Liver (tissue), 9 donors: ENCODE data around the gene TOLLIP. TPM values are rescaled to one million over a fixed set of nuclear protein-coding genes. Genes with fewer than 3 reads are reported as not detected.
A peak's percentile ranks its signal among the peaks of the same experiment; 100 is the strongest.

Source experiments
- DNase-seq: peaks from one replicate; pipeline ENCODE4 v3.0.0-alpha.2; 2017; ENCODE audit warnings: low spot score
- H3K27ac ChIP-seq, 2 donors: one replicate each; pipeline ENCODE4 v1.7.0; 2013; ENCODE audit warnings: inconsistent platforms in 2 of 2, low read length in 2 of 2, control low read depth in 1 of 2, low read depth in 1 of 2, mild to moderate bottlenecking in 1 of 2
- H3K27me3 ChIP-seq, 4 donors: one replicate each; pipeline versions ENCODE4 v1.6.1 to v1.7.0; 2013; ENCODE audit warnings: low read length in 3 of 4, inconsistent platforms in 1 of 4, mild to moderate bottlenecking in 1 of 4, moderate library complexity in 1 of 4; ENCODE audit not compliant: control insufficient read depth in 4 of 4, insufficient read depth in 4 of 4
- H3K36me3 ChIP-seq, 4 donors: one replicate each; pipeline versions ENCODE4 v1.6.1 to v1.7.0; 2013; ENCODE audit warnings: low read length in 3 of 4, mild to moderate bottlenecking in 3 of 4, low read depth in 1 of 4, moderate library complexity in 1 of 4; ENCODE audit not compliant: control insufficient read depth in 4 of 4, insufficient read depth in 3 of 4
- H3K4me1 ChIP-seq, 4 donors: one replicate each; pipeline versions ENCODE4 v1.6.1 to v1.7.0; 2013; ENCODE audit warnings: low read length in 3 of 4, mild to moderate bottlenecking in 3 of 4, moderate library complexity in 1 of 4; ENCODE audit not compliant: control insufficient read depth in 4 of 4, insufficient read depth in 4 of 4
- H3K4me3 ChIP-seq, 3 donors: one replicate each; pipeline versions ENCODE4 v1.6.1 to v1.7.0; 2013; ENCODE audit warnings: low read length in 3 of 3, control low read depth in 1 of 3, low read depth in 1 of 3, mild to moderate bottlenecking in 1 of 3
- H3K9ac ChIP-seq, 2 donors: one replicate each; pipeline ENCODE4 v1.7.0; 2013; ENCODE audit warnings: low read length in 2 of 2, mild to moderate bottlenecking in 2 of 2, moderate library complexity in 2 of 2, control low read depth in 1 of 2, low read depth in 1 of 2
- H3K9me3 ChIP-seq, 4 donors: one replicate each; pipeline versions ENCODE4 v1.6.1 to v1.7.0; 2013; ENCODE audit warnings: low read length in 3 of 4; ENCODE audit not compliant: control insufficient read depth in 4 of 4
- EGR1 ChIP-seq, 2 donors: IDR thresholded peaks; 2 replicates each; pipeline ENCODE4 v1.6.1; 2016 to 2018; ENCODE audit warnings: antibody characterized with exemption in 2 of 2, low read depth in 2 of 2
- FOXA1 ChIP-seq: IDR thresholded peaks from 2 replicates; pipeline ENCODE4 v1.6.1; 2016; ENCODE audit warnings: antibody characterized with exemption
- GABPA ChIP-seq, 2 donors: IDR thresholded peaks in 1 of 2; conservative IDR thresholded peaks in 1 of 2; 2 replicates each; pipeline ENCODE4 v1.6.1; 2016; ENCODE audit warnings: antibody characterized with exemption in 2 of 2, mild to moderate bottlenecking in 1 of 2, moderate library complexity in 1 of 2
- HNF4A ChIP-seq, 2 donors: conservative IDR thresholded peaks; 2 replicates each; pipeline ENCODE4 v1.6.1; 2016; ENCODE audit warnings: antibody characterized with exemption in 2 of 2, mild to moderate bottlenecking in 2 of 2
- HNF4G ChIP-seq: IDR thresholded peaks from 2 replicates; pipeline ENCODE4 v1.6.1; 2016; ENCODE audit warnings: antibody characterized with exemption
- JUND ChIP-seq, 2 donors: IDR thresholded peaks; 2 replicates each; pipeline ENCODE4 v1.6.1; 2016; ENCODE audit warnings: antibody characterized with exemption in 2 of 2
- NR2F2 ChIP-seq: IDR thresholded peaks from 2 replicates; pipeline ENCODE4 v1.6.1; 2016; ENCODE audit warnings: antibody characterized with exemption
- RAD21 ChIP-seq, 2 donors: IDR thresholded peaks; 2 replicates each; pipeline ENCODE4 v1.6.1; 2016; ENCODE audit warnings: antibody characterized with exemption in 2 of 2, mild to moderate bottlenecking in 2 of 2
- SP1 ChIP-seq: IDR thresholded peaks from 2 replicates; pipeline ENCODE4 v1.6.1; 2018; ENCODE audit warnings: antibody characterized with exemption, mild to moderate bottlenecking
- TAF1 ChIP-seq: conservative IDR thresholded peaks from 2 replicates; pipeline ENCODE4 v1.6.1; 2016; ENCODE audit warnings: antibody characterized with exemption, mild to moderate bottlenecking
- YY1 ChIP-seq: IDR thresholded peaks from 2 replicates; pipeline ENCODE4 v1.6.1; 2016; ENCODE audit warnings: antibody characterized with exemption, mild to moderate bottlenecking
- WGBS: extraction: QIAGEN DNeasy Blood & Tissue Kit; methylation state at CpG from one replicate; pipeline ENCODE4 v1.1.7; 2013; 5-methylcytosine and 5-hydroxymethylcytosine counted together
- polyA plus RNA-seq, 2 donors: library from polyadenylated mRNA; stranded (reverse) in 1 of 2; unstranded in 1 of 2; fragments of 200-250 nt in 1 of 2; fragments of >200 nt in 1 of 2; fragmentation: Nextera tagmentation in 1 of 2; extraction: Ambion mirVana in 1 of 2; gene quantifications; one replicate each; pipeline versions ENCODE4 v1.2.1 to v1.2.3, GENCODE V29; 2013 to 2015
- total RNA-seq, 2 donors: library from RNA; depleted of rRNA; stranded (reverse); fragments of >200 nt; gene quantifications; one replicate each; pipeline ENCODE4 v1.2.3, GENCODE V29; 2014
- TF ChIP-seq, protein P1 (sequence below): IDR thresholded peaks from 2 replicates; pipeline ENCODE4 v1.6.1; 2016; ENCODE audit warnings: antibody characterized with exemption, mild to moderate bottlenecking
- TF ChIP-seq, protein P2 (sequence below): IDR thresholded peaks from 2 replicates; pipeline ENCODE4 v1.6.1; 2016; ENCODE audit warnings: antibody characterized with exemption
- TF ChIP-seq, protein P3 (sequence below): IDR thresholded peaks from 2 replicates; pipeline ENCODE4 v1.6.1; 2016; ENCODE audit warnings: antibody characterized with exemption
- TF ChIP-seq, protein P4 (sequence below): fragments of 150-350 bp; IDR thresholded peaks from 2 replicates; pipeline ENCODE4 v1.5.1; 2017; ENCODE audit warnings: improper control_type of control experiment, low read depth, low read length; ENCODE audit not compliant: missing input control
- donor health status: healthy.
- donor health status: healthy.
- donor health status: healthy.
- donor health status: healthy.
- donor health status: healthy.

Gene TOLLIP
- total and polyA plus RNA-seq, 4 donors, result 27.5 to 102 (median 72.9) TPM

DNA sequence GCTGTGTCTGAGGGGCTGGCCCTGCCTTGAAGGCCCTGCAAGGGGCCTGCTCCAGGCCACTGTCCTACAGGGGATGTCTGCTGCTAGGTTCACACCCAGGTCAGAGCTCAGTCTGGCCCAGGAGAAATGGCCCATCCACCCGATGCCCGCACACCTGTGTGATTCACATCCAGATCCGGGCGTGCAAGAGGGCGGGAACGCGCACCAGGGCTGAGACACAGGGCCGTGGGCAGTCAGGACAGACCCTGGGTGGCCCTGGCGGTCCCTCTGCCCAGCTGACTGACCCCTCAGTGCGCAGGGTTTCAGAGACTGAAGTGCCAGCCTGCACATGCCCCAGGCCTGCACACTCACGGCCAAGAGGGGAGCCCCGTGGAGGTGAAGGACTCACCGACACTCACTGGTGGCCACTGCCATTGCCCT, 7.4 kb downstream of the TOLLIP start:
- TF ChIP-seq, protein P1, sequence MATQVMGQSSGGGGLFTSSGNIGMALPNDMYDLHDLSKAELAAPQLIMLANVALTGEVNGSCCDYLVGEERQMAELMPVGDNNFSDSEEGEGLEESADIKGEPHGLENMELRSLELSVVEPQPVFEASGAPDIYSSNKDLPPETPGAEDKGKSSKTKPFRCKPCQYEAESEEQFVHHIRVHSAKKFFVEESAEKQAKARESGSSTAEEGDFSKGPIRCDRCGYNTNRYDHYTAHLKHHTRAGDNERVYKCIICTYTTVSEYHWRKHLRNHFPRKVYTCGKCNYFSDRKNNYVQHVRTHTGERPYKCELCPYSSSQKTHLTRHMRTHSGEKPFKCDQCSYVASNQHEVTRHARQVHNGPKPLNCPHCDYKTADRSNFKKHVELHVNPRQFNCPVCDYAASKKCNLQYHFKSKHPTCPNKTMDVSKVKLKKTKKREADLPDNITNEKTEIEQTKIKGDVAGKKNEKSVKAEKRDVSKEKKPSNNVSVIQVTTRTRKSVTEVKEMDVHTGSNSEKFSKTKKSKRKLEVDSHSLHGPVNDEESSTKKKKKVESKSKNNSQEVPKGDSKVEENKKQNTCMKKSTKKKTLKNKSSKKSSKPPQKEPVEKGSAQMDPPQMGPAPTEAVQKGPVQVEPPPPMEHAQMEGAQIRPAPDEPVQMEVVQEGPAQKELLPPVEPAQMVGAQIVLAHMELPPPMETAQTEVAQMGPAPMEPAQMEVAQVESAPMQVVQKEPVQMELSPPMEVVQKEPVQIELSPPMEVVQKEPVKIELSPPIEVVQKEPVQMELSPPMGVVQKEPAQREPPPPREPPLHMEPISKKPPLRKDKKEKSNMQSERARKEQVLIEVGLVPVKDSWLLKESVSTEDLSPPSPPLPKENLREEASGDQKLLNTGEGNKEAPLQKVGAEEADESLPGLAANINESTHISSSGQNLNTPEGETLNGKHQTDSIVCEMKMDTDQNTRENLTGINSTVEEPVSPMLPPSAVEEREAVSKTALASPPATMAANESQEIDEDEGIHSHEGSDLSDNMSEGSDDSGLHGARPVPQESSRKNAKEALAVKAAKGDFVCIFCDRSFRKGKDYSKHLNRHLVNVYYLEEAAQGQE, result no peak
- no peak for TF ChIP-seq NR2F2
- no peak for TF ChIP-seq TAF1
- no peak for TF ChIP-seq JUND (IDR thresholded peaks at IDR 0.05)
- TF ChIP-seq, protein P2, sequence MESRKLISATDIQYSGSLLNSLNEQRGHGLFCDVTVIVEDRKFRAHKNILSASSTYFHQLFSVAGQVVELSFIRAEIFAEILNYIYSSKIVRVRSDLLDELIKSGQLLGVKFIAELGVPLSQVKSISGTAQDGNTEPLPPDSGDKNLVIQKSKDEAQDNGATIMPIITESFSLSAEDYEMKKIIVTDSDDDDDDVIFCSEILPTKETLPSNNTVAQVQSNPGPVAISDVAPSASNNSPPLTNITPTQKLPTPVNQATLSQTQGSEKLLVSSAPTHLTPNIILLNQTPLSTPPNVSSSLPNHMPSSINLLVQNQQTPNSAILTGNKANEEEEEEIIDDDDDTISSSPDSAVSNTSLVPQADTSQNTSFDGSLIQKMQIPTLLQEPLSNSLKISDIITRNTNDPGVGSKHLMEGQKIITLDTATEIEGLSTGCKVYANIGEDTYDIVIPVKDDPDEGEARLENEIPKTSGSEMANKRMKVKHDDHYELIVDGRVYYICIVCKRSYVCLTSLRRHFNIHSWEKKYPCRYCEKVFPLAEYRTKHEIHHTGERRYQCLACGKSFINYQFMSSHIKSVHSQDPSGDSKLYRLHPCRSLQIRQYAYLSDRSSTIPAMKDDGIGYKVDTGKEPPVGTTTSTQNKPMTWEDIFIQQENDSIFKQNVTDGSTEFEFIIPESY, result no peak
- TF ChIP-seq, protein P3, sequence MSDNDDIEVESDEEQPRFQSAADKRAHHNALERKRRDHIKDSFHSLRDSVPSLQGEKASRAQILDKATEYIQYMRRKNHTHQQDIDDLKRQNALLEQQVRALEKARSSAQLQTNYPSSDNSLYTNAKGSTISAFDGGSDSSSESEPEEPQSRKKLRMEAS, result no peak
- no peak for TF ChIP-seq RAD21 (IDR thresholded peaks at IDR 0.05)
- TF ChIP-seq EGR1 (IDR thresholded peaks at IDR 0.05; ENCODE audit: low read depth in 2 of 2), result no peak
- TF ChIP-seq HNF4G, result no peak
- TF ChIP-seq FOXA1, result no peak
- TF ChIP-seq YY1, result no peak
- no peak for TF ChIP-seq GABPA (IDR thresholded peaks at IDR 0.05 in 1 of 2, conservative IDR thresholded peaks at IDR 0.05 in 1 of 2)
- TF ChIP-seq SP1, result no peak
- TF ChIP-seq, protein P4, sequence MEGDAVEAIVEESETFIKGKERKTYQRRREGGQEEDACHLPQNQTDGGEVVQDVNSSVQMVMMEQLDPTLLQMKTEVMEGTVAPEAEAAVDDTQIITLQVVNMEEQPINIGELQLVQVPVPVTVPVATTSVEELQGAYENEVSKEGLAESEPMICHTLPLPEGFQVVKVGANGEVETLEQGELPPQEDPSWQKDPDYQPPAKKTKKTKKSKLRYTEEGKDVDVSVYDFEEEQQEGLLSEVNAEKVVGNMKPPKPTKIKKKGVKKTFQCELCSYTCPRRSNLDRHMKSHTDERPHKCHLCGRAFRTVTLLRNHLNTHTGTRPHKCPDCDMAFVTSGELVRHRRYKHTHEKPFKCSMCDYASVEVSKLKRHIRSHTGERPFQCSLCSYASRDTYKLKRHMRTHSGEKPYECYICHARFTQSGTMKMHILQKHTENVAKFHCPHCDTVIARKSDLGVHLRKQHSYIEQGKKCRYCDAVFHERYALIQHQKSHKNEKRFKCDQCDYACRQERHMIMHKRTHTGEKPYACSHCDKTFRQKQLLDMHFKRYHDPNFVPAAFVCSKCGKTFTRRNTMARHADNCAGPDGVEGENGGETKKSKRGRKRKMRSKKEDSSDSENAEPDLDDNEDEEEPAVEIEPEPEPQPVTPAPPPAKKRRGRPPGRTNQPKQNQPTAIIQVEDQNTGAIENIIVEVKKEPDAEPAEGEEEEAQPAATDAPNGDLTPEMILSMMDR, result no peak
- no peak for TF ChIP-seq HNF4A (conservative IDR thresholded peaks at IDR 0.05)
- H3K36me3 ChIP-seq, result no peaks in the 10 kb centered on the region
- no peaks in the 10 kb centered on the region for H3K27me3 ChIP-seq
- H3K9ac ChIP-seq, result peak overlapping the region; percentile 7 to 15
- H3K4me1 ChIP-seq, result peaks cover 40 to 90% (median 65%) of the 10 kb centered on the region in 4 donors
- peak overlapping the region; percentile 86 to 89 for H3K27ac ChIP-seq
- no peaks in the 10 kb centered on the region for H3K9me3 ChIP-seq
- WGBS, result 59% methylated on average over 13 of the region's 13 CpGs
- H3K4me3 ChIP-seq, result peak overlapping the region in 2 of 3 donors; percentile 2 to 7
- no peak for DNase-seq
